Stimulated activated CD8-positive, alpha-beta memory T cell treated with anti-CD3 and anti-CD28 coated beads, Interleukin-15, amount 100 ng/mL, for 1 hour (primary cell): ENCODE measurements around the gene ASIC4.

ENCODE experiments used
- DNase-seq: peaks from one replicate; pipeline ENCODE4 v3.0.0-alpha.2; 2020; ENCODE audit warnings: low read depth

Gene ASIC4

DNA sequence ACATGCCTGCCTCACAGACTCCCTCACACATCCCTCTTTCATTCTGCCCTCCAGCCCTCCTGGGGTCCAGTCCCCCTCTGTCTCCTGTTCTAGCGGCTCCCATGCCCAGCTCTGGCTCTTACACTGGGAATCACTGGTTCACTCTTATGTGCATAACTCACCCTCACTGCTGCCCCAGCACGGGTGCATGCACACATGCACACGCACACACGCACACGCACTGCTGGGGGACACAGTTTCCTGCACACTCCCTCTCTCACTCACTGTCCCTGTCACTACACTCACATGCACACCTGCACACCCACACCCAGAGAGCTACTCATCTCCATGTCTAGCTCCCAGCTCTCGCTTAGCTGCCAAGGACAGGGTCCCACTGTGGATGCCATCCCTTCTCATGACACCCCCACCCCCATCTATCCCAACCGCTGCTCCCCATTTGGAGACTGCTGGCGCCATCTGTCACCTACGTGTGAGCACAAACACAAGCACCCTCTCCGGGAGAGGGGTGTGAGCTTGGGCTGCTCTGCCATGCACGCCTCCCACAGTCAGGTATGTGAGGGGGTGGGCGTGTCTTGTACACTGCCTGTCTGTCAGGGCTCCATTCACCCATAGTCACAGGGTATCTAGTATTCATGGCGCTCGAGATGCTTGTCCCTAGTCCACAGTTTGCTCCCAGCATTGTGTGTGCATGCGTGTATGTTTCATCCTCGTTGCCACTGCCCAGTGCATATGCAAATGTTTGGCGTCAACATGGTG, 1.8 kb downstream of the ASIC4 start:
- DNase-seq, result no peak

DNA sequence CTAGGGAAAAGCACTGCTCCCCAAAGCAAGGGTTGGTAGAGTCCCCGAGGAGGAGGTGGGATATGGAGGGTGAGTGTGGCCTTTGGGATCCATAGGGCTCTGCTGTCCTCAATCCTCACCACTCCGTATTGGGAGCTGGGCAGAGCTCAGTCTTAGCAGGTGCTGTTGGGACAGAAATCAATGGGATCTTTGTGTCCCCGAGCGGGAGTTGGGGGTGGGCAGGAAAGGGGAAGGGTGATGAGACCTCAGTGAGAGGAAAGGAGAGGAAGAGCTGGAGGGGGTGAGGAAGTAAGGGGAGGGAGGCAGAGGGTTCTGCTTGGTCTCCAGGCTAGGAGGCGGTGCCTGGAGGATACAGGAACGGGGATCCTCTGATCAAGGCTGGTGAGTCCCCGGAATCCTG, 2.6 kb downstream of the ASIC4 start:
- DNase-seq, result no peak

DNA sequence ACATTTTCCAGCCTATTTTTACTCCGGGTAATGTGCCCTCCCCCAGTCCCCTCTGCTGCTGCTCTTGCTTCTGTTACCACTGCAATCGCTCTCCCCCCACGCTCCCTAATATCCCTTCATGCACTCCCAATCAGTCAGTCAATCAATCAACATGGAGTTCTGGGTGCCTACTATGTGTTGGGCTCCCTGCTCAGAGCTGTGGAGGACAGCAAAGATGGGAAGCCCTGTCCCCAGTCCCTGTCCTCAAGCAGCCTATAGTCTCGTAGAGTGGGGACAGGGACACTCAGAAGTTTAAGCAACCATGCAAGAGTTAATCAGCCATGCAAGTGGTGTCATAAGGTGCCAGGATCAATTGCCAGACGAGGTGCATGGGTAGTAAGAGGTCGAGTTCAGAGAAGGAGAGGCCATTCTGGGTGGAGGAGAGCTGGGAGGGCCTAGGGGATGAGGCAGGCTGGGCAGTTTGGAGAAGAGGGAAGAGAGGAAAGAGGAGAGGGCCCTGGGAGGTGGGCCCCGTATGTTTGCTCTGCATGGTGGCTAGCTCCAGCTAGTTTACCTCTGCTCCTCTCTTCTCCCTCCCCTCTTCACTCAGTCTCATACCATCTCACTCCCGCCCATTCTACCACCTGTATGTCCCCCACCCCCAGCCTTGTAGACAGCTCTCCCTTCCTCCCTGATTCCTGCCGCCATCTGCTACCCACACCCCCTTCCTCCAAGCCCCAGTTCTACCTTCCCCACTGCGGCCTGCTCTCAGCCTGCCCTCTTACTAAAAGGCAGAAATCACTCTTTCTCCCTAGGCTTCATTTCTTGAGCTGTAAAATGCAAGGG, 3.9 kb downstream of the ASIC4 start:
- no peak for DNase-seq

- no peak for DNase-seq
Measured at GRCh38 chr2:219519526-219519916, 5.2 kb downstream of the ASIC4 start.

DNA sequence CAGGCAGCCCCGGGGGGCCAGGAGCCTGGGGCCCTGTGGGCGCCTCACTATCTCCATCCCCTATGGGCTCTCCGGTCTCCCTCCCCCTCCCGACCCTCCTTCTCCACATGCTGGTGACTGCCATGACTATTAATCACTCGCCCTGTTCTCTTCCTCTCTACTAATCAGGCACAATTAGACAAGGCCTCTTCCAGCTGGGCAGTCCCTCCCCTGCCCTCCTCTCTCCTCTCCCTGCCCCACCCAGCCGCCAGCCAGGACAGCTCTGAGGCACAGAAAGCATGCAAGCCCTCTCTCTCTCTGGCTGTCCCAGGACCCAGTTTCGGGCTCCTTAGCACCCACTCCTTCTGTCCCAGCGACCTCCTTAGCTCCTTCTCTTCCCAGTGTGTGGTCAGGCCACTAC, 5.8 kb downstream of the ASIC4 start:
- DNase-seq, result no peak

DNA sequence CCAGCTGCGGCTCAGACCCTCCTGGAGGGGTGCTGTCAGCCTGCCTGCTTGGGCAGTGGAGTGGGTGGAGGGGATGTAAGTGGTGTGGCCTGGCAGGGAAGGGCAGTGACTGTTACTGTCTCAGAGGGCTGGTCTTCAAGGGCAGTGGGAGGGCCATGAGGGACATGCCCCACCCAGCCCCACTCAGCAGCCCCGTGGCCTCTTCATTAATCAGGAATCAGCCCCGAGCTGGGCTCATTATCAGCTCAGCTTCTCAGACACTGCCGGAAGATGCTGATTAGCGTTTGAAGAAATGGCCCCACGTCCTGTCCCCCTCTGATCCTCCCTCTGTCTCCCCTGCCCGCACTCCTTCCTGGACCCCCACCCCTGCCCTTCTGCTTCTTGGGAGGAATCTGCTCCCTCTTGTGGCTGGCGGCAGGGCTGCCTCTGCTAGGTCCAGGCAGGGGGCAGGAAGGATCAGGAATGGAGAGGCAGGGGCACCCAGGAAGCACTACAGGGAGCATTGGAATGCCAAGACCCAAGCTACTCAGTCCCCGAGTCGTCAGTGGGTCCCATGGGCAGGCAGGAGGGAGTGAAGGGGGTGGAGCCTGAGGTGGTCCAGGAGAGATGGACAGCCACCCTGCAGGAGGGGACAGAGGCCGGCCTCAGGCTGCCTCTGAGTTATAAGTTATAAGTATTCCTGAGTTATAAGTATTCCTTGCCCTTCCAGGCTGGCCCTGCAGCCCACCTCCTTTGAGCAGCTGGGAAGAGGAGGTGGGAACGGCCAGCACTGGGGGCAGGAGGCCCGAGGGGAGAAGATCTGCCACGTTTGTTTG, 7.0 kb downstream of the ASIC4 start:
- DNase-seq, result no peak

DNA sequence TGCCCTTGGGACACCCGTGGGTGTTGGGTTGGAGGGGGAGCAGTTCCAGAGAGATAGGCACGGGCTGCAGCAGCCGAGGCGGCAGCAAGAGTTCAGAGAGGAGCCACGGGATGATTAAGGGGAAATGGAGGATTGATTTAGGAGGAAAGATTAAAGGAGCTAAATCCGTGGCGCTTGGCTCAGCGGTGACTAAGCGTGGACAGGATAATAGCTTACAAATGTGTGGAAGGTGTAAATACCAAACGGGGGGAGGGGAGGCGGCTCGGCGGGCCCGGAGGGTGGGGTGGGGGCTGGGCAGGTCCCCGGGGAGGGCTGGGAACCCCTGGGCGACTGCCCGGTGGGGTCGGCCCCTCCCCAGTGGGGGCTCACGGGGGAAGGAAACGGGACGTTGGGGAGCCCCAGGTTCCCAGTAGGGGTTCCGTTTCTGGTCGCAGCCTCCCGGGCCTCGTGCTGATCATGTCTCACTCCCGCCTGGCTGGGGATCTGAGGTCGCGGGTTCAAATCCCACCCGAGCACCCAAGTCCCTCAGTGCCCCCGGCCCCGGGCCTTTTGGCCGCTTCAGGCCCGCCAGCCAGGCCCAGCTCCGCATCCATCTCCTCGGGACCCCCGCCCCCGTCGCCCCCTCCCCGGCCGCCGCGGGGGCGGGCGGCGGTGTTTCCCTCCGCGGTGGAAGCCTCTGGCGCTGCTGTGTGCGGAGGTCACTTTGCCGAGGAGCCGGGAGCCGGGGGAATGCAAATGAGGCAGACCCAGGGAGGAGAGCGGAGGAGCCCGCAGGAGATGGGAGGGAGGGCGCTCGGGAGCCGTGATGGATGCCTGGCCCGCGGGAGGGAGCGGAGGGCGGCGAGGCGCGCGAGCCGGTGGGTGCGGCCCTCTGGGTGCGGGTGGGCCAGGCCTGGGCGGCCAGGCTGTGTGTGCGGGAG, 8.1 kb downstream of the ASIC4 start:
- DNase-seq, result no peak

- no peak for DNase-seq
Measured at GRCh38 chr2:219523031-219523671, 8.9 kb downstream of the ASIC4 start.

DNA sequence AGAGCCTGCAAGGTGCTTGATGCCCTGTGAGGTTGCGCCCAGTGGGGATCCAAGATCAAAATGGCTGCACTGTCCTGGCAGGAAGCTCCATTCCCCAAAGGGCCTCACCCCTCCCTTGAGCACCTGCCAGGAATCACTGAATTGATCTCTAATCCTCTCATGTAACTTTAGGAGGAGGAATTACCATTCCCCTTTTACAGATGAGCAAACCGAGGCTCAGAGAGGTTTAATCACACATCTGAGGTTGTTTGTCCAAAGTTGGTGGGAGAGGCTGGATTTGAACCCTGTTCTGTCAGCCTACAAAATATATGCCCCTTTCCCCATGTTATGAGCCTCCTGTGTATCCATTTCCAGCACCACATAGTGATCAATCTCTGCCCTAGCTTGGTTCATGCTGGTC, 10.5 kb downstream of the ASIC4 start:
- no peak for DNase-seq

DNA sequence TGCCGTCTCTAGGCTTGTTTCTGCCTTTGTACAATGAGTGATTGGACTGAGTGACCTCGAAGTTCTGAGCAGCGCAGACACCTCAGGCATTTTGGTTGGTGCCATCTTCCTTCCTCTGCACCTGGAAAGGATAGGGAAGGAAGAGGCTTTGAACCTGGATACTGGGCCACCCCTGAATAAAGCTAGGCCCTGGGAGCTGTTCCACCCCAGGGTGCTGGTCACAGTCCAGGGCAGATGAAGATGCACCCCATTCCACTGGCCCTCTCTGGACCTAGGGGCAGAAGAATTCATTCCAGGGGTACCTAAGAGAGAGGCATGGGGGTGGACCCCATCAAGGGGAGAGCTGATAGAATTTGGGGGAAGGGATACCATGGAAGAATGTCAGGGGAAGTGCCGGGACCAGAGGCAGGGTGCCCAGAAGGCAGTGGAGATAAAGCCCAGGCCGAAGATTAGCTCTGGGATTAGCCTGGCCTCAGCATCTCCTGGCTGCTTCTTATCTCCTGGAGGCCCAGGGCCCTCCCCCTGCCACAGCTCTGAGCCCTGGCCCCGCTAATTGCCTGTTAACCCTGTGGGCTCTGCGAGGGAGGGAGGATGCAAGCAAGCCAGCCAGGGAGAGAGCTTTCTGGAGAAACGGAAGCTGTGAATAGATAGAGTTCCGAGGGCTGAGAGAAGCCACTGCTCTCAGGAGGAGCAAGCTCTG, 11.4 kb downstream of the ASIC4 start:
- no peak for DNase-seq

DNA sequence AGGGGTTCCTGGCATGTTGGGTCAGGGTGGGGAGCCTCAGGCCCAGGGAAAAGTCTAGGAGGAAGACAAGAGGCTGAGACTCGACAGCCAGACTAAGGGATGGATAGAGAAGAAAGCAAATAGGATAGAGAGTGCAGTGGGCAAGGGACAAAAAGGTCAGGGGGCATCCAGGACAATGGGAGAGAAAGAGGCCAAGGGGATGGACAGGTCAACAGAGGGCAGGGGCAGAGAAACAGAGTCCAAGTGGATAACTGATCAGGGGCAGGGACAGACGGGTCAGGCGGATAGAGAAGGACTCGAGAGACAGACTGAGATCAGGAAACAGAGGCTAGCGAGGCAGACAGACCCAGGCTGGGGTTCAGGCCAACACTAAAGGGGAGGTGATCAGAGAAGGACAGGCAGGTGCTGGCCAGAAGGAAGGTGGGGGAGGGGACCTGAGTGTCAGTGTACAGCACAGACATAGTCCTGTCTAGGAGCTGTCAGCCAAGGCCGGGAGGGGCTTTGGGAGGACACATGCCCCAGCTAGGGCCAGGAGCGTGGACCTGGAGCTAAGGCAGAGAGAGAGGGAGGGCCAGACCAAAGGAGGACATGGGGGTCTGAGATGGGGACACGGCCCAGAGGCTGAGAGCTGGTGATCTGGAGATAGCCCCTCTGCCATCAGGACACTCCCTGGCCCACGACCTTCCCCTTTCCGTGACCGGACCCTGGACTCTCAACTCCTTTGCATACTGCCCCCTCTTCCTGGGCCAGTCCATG, 12.2 kb downstream of the ASIC4 start:
- DNase-seq, result no peak

- no peak for DNase-seq
Measured at GRCh38 chr2:219527076-219527394, 12.8 kb downstream of the ASIC4 start.

GRCh38 chr2:219527472-219527871, 13.2 kb downstream of the ASIC4 start:
- no peak for DNase-seq

- DNase-seq, result peak; percentile 77
Measured at GRCh38 chr2:219530048-219530963, 16.0 kb downstream of the ASIC4 start.

DNA sequence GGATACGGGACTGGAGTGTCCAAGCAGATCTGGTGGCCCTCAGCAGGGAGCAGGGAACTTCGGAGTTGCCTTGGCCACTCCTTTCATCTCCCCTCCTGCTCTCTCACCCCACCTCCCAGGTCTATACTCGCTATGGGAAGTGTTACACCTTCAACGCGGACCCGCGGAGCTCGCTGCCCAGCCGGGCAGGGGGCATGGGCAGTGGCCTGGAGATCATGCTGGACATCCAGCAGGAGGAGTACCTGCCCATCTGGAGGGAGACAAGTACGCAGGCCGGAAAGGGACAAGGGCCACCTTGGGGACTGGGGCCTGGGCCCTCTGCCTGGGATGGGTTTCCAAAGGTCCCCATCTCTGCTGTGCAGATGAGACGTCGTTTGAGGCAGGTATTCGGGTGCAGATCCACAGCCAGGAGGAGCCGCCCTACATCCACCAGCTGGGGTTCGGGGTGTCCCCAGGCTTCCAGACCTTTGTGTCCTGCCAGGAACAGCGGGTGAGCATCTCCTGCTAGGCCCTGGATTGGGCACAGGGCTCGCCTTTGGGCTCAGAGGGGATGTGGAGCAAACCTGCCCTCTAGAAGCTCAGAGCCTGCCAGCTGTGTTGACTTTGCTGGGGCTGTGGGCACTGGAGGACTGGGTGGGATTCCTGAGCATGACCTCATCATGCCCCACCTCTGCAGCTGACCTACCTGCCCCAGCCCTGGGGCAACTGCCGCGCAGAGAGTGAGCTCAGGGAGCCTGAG, 17.5 kb downstream of the ASIC4 start:
- no peak for DNase-seq

GRCh38 chr2:219532378-219532649, 18.0 kb downstream of the ASIC4 start:
- DNase-seq, result no peak

DNA sequence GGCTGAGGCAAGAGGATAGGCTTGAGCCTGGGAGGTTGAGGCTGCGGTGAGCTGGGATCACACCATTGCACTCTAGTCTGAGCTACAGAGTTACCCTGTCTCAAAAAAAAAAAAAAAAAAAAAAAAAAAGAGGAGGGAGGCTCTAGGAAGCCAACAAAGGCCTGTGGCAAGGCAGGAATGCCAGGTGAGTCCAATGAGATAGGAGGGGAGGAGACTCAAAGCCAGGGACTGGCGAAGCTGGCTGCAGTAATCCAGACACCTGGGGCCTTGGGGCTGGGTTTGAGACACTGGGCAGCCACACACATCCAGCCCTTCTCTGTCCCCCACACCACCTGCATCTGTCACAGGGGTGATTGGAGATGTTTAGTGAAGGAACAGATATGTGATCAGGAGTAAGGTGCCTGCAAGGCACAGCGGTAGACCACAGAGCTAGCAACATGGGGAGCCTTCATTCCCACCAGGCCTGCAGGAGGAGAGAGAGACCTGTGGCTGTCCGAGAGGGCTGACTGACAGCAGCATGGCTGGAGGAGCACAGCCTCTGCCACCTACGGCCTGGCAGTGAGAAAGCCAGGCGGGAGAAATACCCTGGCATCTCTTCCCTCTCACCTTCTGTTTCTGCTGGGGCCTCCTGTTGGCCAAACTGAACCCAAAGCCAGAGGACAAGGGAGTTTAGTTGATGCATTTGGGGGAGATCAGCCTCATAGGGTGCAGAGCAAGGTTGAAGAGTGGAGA, 19.8 kb downstream of the ASIC4 start:
- no peak for DNase-seq

GRCh38 chr2:219536425-219536824, 22.1 kb downstream of the ASIC4 start:
- no peak for DNase-seq
